Tibial nerve (tissue), 4 donors: Measurements from ENCODE around the gene SEMA3C. TPM values are rescaled to one million over a fixed set of nuclear protein-coding genes. Genes with fewer than 3 reads are reported as not detected.
"Not testable (repeated sequence)": the region's sequence is repeated elsewhere in the genome, so short reads cannot be mapped to it uniquely, and the experiment has no call there.

Source experiments
- DNase-seq, 2 donors: peaks; one replicate each; pipeline ENCODE4 v3.0.0-alpha.2; 2019; ENCODE audit warnings: low spot score in 2 of 2
- H3K27ac ChIP-seq, 4 donors: fragments of 200-600 bp; sonication (generic) in 3 of 4; one replicate each; pipeline ENCODE4 v1.5.1; 2017 to 2019; ENCODE audit warnings: mild to moderate bottlenecking in 1 of 4
- H3K27me3 ChIP-seq, 2 donors: fragments of 200-600 bp; sonication (generic) in 1 of 2; one replicate each; pipeline versions ENCODE4 v1.5.1 to v1.6.0; 2017 to 2019
- H3K36me3 ChIP-seq, 3 donors: fragments of 200-600 bp; sonication (generic); one replicate each; pipeline ENCODE4 v1.5.1; 2018 to 2019
- H3K4me1 ChIP-seq, 4 donors: fragments of 200-600 bp; sonication (generic) in 3 of 4; one replicate each; pipeline ENCODE4 v1.5.1; 2017 to 2019
- H3K4me3 ChIP-seq, 4 donors: fragments of 200-600 bp; sonication (generic) in 3 of 4; one replicate each; pipeline ENCODE4 v1.5.1; 2017 to 2019; ENCODE audit warnings: mild to moderate bottlenecking in 1 of 4, moderate library complexity in 1 of 4
- H3K9me3 ChIP-seq, 4 donors: fragments of 200-600 bp; sonication (generic) in 3 of 4; one replicate each; pipeline ENCODE4 v1.5.1; 2017 to 2019
- CTCF ChIP-seq, 5 experiments: fragments of 200-600 bp in 3 of 5; fragments of 450-650 bp in 2 of 5; sonication (generic) in 3 of 5; IDR thresholded peaks; one replicate each; pipeline ENCODE4 v1.5.1; 2016 to 2019; ENCODE audit warnings: antibody characterized with exemption in 5 of 5, mild to moderate bottlenecking in 3 of 5, moderate library complexity in 2 of 5
- EP300 ChIP-seq, 2 donors: sonication (generic); formaldehyde crosslinking; IDR thresholded peaks; one replicate each; pipeline ENCODE4 v1.6.1; 2017; ENCODE audit warnings: antibody characterized with exemption in 2 of 2, mild to moderate bottlenecking in 1 of 2
- POLR2A ChIP-seq, 2 donors: fragments of 450-650 bp; IDR thresholded peaks; one replicate each; pipeline ENCODE4 v1.6.1; 2017; ENCODE audit warnings: antibody characterized with exemption in 2 of 2, mild to moderate bottlenecking in 2 of 2, moderate library complexity in 2 of 2
- WGBS, 2 donors: methylation state at CpG; one replicate each; pipeline ENCODE4 v1.1.5; 2018; 5-methylcytosine and 5-hydroxymethylcytosine counted together
- total RNA-seq, 4 donors: library from RNA; depleted of rRNA; stranded (reverse); fragments of >200 nt; gene quantifications; one replicate each; pipeline ENCODE4 v1.1.0, GENCODE V29; 2016

SEMA3C gene
- total RNA-seq, 4 donors from 2014 or later = 64.8 to 130 (median 118) TPM

- peaks cover 0 to 12% (median 2%) of the 10 kb centered on the region in 4 donors for H3K4me1 ChIP-seq
- no peak overlapping the region for H3K27ac ChIP-seq
- no peak for TF ChIP-seq CTCF (IDR thresholded peaks at IDR 0.05)
- TF ChIP-seq POLR2A (IDR thresholded peaks at IDR 0.05) = no peak
- TF ChIP-seq EP300 (IDR thresholded peaks at IDR 0.05) = no peak
- no peaks in the 10 kb centered on the region for H3K9me3 ChIP-seq
- no peak overlapping the region for H3K4me3 ChIP-seq
- H3K36me3 ChIP-seq = no peaks in the 10 kb centered on the region
- WGBS, 2 donors = 75 to 81% methylated on average over 3 of the region's 3 CpGs
- H3K27me3 ChIP-seq = no peaks in the 10 kb centered on the region
- no peak for DNase-seq
Measured at GRCh38 chr7:80937336-80937735, 18.5 kb upstream of the SEMA3C start.

GRCh38 chr7:80935991-80936780 lies 17.3 kb upstream of the SEMA3C start:
- TF ChIP-seq EP300 (IDR thresholded peaks at IDR 0.05) (no peak), POLR2A (IDR thresholded peaks at IDR 0.05) (no peak), CTCF (IDR thresholded peaks at IDR 0.05) (no peak)
- no peak overlapping the region for H3K4me3 ChIP-seq
- H3K27ac ChIP-seq = no peak overlapping the region
- H3K9me3 ChIP-seq = no peaks in the 10 kb centered on the region
- peaks cover 0 to under 1% (median 0%) of the 10 kb centered on the region in 4 donors for H3K4me1 ChIP-seq
- H3K27me3 ChIP-seq = no peaks in the 10 kb centered on the region
- no peaks in the 10 kb centered on the region for H3K36me3 ChIP-seq
- WGBS, 2 donors = 89% methylated on average over 5 of the region's 5 CpGs
- no peak for DNase-seq

- H3K4me1 ChIP-seq = no peaks in the 10 kb centered on the region
- WGBS, 2 donors = 89 to 98% methylated on average over 1 of the region's 1 CpG
- no peaks in the 10 kb centered on the region for H3K9me3 ChIP-seq
- no peaks in the 10 kb centered on the region for H3K27me3 ChIP-seq
- H3K36me3 ChIP-seq = no peaks in the 10 kb centered on the region
- TF ChIP-seq EP300 (IDR thresholded peaks at IDR 0.05) = no peak
- TF ChIP-seq CTCF (IDR thresholded peaks at IDR 0.05) = no peak
- DNase-seq = no peak
- H3K27ac ChIP-seq = no peak overlapping the region
- H3K4me3 ChIP-seq = no peak overlapping the region
Measured at GRCh38 chr7:80934321-80934720, 15.5 kb upstream of the SEMA3C start.

GRCh38 chr7:80932536-80932935 lies 13.7 kb upstream of the SEMA3C start:
- no peak overlapping the region for H3K4me3 ChIP-seq
- no peaks in the 10 kb centered on the region for H3K9me3 ChIP-seq
- DNase-seq = no peak
- H3K27me3 ChIP-seq = no peaks in the 10 kb centered on the region
- H3K27ac ChIP-seq = no peak overlapping the region
- H3K36me3 ChIP-seq = no peaks in the 10 kb centered on the region
- TF ChIP-seq CTCF (IDR thresholded peaks at IDR 0.05) (no peak), POLR2A (IDR thresholded peaks at IDR 0.05) (no peak), EP300 (IDR thresholded peaks at IDR 0.05) (no peak)
- no peaks in the 10 kb centered on the region for H3K4me1 ChIP-seq

- Histone ChIP-seq H3K4me3 (no peak overlapping the region), H3K9me3 (peaks cover 0 to 4% (median 0%) of the 10 kb centered on the region in 4 donors), H3K27me3 (no peaks in the 10 kb centered on the region), H3K27ac (no peak overlapping the region), H3K36me3 (no peaks in the 10 kb centered on the region), H3K4me1 (no peaks in the 10 kb centered on the region)
- WGBS, 2 donors = 69 to 77% methylated on average over 3 of the region's 3 CpGs
- no peak for DNase-seq
- TF ChIP-seq EP300 (IDR thresholded peaks at IDR 0.05) (no peak), POLR2A (IDR thresholded peaks at IDR 0.05) (no peak), CTCF (IDR thresholded peaks at IDR 0.05) (no peak)
Measured at GRCh38 chr7:80929619-80930018, 10.8 kb upstream of the SEMA3C start.

GRCh38 chr7:80926955-80927354 lies 8.1 kb upstream of the SEMA3C start:
- not testable (repeated sequence) for H3K36me3 ChIP-seq, DNase-seq, H3K4me3 ChIP-seq, H3K4me1 ChIP-seq, H3K9me3 ChIP-seq, H3K27me3 ChIP-seq, H3K27ac ChIP-seq
- WGBS, 2 donors = 97 to 100% methylated on average over 6 of the region's 6 CpGs
